SU-DHL-6 (cell line): ENCODE measurements around the gene HMGCLL1.

Experiments
- EZH2phosphoT487 ChIP-seq: fragments of 200-600 bp; sonication (generic), shearing (Covaris generic); conservative IDR thresholded peaks from 2 replicates; pipeline ENCODE4 v1.6.1; 2018; ENCODE audit warnings: mild to moderate bottlenecking, antibody characterized with exemption, low read length, moderate library complexity, mixed read lengths
- TF ChIP-seq, protein P1 (sequence below): fragments of 200-600 bp; sonication (generic); IDR thresholded peaks from one replicate; pipeline ENCODE4 v1.5.1; 2017; ENCODE audit warnings: antibody characterized with exemption, mild to moderate bottlenecking, low read length, moderate library complexity; ENCODE audit not compliant: insufficient read depth, poor library complexity, severe bottlenecking

DNA sequence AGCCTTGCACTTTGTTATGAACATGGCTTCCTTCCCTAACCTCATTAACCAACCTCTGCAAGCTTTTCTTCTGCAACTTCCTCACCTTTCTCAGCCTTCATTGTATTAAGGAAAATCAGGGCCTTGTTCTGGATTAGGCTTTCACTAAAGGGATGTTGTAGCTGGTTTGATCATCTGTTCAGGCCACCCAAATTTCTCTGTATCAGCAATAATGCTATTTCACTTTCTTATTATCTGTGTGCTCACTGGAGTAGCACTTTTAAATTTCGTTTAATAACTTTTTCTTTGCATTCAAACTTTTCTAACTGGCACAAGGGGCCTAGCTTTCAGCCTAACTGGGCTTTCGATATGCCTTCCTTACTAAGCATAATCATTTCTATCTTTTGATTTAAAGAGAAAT, 155.1 kb downstream of the HMGCLL1 start:
- TF ChIP-seq, protein P1, sequence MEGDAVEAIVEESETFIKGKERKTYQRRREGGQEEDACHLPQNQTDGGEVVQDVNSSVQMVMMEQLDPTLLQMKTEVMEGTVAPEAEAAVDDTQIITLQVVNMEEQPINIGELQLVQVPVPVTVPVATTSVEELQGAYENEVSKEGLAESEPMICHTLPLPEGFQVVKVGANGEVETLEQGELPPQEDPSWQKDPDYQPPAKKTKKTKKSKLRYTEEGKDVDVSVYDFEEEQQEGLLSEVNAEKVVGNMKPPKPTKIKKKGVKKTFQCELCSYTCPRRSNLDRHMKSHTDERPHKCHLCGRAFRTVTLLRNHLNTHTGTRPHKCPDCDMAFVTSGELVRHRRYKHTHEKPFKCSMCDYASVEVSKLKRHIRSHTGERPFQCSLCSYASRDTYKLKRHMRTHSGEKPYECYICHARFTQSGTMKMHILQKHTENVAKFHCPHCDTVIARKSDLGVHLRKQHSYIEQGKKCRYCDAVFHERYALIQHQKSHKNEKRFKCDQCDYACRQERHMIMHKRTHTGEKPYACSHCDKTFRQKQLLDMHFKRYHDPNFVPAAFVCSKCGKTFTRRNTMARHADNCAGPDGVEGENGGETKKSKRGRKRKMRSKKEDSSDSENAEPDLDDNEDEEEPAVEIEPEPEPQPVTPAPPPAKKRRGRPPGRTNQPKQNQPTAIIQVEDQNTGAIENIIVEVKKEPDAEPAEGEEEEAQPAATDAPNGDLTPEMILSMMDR: no peak
- TF ChIP-seq EZH2phosphoT487: no peak
